HepG2 (cell line): ENCODE results near the gene HSD11B2. TPM values are rescaled to one million over a fixed set of nuclear protein-coding genes. Genes with fewer than 3 reads are reported as not detected.

Experiments
- CAMTA2 ChIP-seq: sonication (generic); formaldehyde crosslinking; IDR thresholded peaks from 2 replicates; pipeline ENCODE4 v1.4.0; 2020; ENCODE audit warnings: mild to moderate bottlenecking, missing genetic modification reagents, borderline replicate concordance
- ELF4 ChIP-seq: sonication (generic); formaldehyde crosslinking; IDR thresholded peaks from 2 replicates; pipeline ENCODE4 v1.5.0; 2020; ENCODE audit warnings: missing genetic modification reagents, mild to moderate bottlenecking, moderate library complexity, borderline replicate concordance
- FOSL2 ChIP-seq: sonication (generic); formaldehyde crosslinking; IDR thresholded peaks from 2 replicates; pipeline ENCODE4 v1.4.0; 2020; ENCODE audit warnings: missing genetic modification reagents
- GATA4 ChIP-seq: sonication (generic); IDR thresholded peaks from 2 replicates; pipeline ENCODE4 v1.6.1; 2016; ENCODE audit warnings: antibody characterized with exemption, low read depth, borderline replicate concordance
- KLF12 ChIP-seq: sonication (generic); formaldehyde crosslinking; IDR thresholded peaks from 2 replicates; pipeline ENCODE4 v1.4.0; 2020; ENCODE audit warnings: missing genetic modification reagents, borderline replicate concordance
- MAF1 ChIP-seq: sonication (generic); formaldehyde crosslinking; IDR thresholded peaks from 2 replicates; pipeline ENCODE4 v1.5.0; 2020; ENCODE audit warnings: missing genetic modification reagents, borderline replicate concordance
- MED8 ChIP-seq: sonication (generic); formaldehyde crosslinking; IDR thresholded peaks from 2 replicates; pipeline ENCODE4 v1.8.1; 2023; ENCODE audit warnings: mild to moderate bottlenecking, missing genetic modification reagents; ENCODE audit not compliant: insufficient replicate concordance
- MIXL1 ChIP-seq: IDR thresholded peaks from 2 replicates; pipeline ENCODE4 v1.6.1; 2016
- POLR2G ChIP-seq: fragments of 200-400 bp; formaldehyde crosslinking; IDR thresholded peaks from 2 replicates; pipeline ENCODE4 v1.6.1; 2018; ENCODE audit warnings: mild to moderate bottlenecking, low read depth, low read length, moderate library complexity
- RBM39 ChIP-seq: fragments of 200-400 bp; formaldehyde crosslinking; IDR thresholded peaks from one replicate; pipeline ENCODE4 v1.6.1; 2018; ENCODE audit warnings: antibody characterized with exemption, mild to moderate bottlenecking, low read depth, low read length; ENCODE audit not compliant: poor library complexity, severe bottlenecking
- TCF12 ChIP-seq, 2 experiments: fragments of 450-650 bp in 1 of 2; sonication (generic) in 1 of 2; formaldehyde crosslinking in 1 of 2; IDR thresholded peaks; 2 replicates each; pipeline versions ENCODE4 v1.6.1 to v1.8.0; 2017 to 2022; ENCODE audit warnings: antibody characterized with exemption in 1 of 2, mild to moderate bottlenecking in 1 of 2, missing genetic modification reagents in 1 of 2, moderate library complexity in 1 of 2
- ZNF678 ChIP-seq: sonication (generic); formaldehyde crosslinking; IDR thresholded peaks from 2 replicates; pipeline ENCODE4 v1.4.0; 2020; ENCODE audit warnings: mild to moderate bottlenecking, missing genetic modification reagents
- polyA plus RNA-seq, 8 experiments: library from polyadenylated mRNA; depleted of rRNA in 3 of 8; stranded (reverse) in 7 of 8; unstranded in 1 of 8; fragments of >200 nt; fragmentation: Illumina TruSeq in 4 of 8; extraction: Trizol in 4 of 8; gene quantifications; 2 replicates each; pipeline versions ENCODE4 v1.2.1 to v1.2.3, GENCODE V29; 2011 to 2016; ENCODE audit warnings: low read depth in 4 of 8, missing spikeins in 1 of 8, mixed read lengths in 1 of 8; ENCODE audit not compliant: insufficient read depth in 1 of 8
- total RNA-seq, 5 experiments: library from RNA; depleted of rRNA; stranded (reverse); fragments of >200 nt; fragmentation: Illumina TruSeq; extraction: Trizol; gene quantifications; 2 replicates each; pipeline ENCODE4 v1.2.3, GENCODE V29; 2016; ENCODE audit warnings: low read depth in 1 of 5
- TF ChIP-seq, protein P1 (sequence below): sonication (generic); formaldehyde crosslinking; IDR thresholded peaks from 2 replicates; pipeline ENCODE4 v1.8.1; 2023; ENCODE audit warnings: mild to moderate bottlenecking, moderate library complexity, missing genetic modification reagents
- TF ChIP-seq, protein P2 (sequence below): sonication (generic); formaldehyde crosslinking; IDR thresholded peaks from 2 replicates; pipeline ENCODE4 v1.4.0; 2020; ENCODE audit warnings: missing genetic modification reagents; ENCODE audit errors: not compliant biosample characterization
- TF ChIP-seq, protein P3 (sequence below): sonication (generic); formaldehyde crosslinking; IDR thresholded peaks from 2 replicates; pipeline ENCODE4 v1.5.1; 2020; ENCODE audit warnings: mild to moderate bottlenecking, missing genetic modification reagents, borderline replicate concordance
- TF ChIP-seq, protein P4 (sequence below): sonication (generic); formaldehyde crosslinking; IDR thresholded peaks from 2 replicates; pipeline ENCODE4 v1.8.0; 2022; ENCODE audit warnings: mild to moderate bottlenecking, missing genetic modification reagents, borderline replicate concordance
- TF ChIP-seq, protein P5 (sequence below): sonication (generic); formaldehyde crosslinking; IDR thresholded peaks from 2 replicates; pipeline ENCODE4 v1.5.0; 2020; ENCODE audit warnings: missing genetic modification reagents
- TF ChIP-seq, protein P6 (sequence below): sonication (generic); formaldehyde crosslinking; conservative IDR thresholded peaks from 2 replicates; pipeline ENCODE4 v1.4.0; 2020; ENCODE audit warnings: missing genetic modification reagents

HSD11B2 gene
- total and polyA plus RNA-seq, 2 of the 13 experiments (the other 11 are each of a cell fraction or from before 2014, with no cell fraction given), result 8.9 to 13.6 TPM

DNA sequence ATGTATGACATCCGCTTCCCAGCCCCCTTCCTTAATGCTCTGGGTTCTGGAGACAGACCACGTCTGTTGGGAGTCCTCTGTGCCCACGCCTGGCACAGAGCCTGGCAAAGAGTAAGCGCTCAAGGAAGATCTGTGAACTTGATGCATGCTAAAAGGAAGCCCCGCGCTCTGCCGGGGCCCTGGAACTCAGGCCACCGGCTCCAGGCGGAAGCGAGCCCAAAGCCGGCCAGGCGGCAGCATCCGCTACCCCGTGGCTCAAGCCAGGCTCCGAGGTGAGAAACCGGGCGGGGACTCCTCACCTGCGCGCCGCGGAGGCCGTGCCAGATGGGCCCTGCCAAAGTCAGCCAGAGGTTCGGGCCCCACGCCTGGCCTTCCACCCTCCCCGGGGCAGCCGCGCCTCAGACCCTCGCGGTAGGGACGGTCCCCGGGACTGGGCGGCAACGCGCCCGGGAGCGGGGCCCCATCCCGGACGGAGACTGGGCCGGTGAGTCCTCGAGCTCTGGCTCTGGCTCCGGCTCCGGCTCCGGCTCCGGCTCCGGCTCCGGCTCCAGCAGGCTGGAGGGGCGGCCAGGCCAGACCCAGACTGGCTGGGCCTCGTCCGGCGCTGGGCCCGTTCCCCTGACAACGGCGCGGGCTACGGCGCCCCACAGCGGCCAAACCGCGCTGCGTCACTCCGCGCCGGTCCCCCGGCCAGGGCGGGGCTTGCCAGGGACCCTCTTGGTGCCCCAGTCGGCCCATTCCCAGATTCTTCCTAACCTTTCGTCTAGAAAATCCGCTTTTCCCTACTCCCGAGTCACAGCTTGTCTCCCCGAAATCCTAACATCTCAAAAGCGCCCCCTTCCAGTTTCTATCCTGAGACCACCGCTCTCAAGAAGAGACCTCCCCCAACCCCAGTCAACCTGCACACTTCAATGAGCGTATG, 14.8 kb upstream of the HSD11B2 start, which contains the start of gene ZDHHC1 (continued):
- TF ChIP-seq, protein P1, sequence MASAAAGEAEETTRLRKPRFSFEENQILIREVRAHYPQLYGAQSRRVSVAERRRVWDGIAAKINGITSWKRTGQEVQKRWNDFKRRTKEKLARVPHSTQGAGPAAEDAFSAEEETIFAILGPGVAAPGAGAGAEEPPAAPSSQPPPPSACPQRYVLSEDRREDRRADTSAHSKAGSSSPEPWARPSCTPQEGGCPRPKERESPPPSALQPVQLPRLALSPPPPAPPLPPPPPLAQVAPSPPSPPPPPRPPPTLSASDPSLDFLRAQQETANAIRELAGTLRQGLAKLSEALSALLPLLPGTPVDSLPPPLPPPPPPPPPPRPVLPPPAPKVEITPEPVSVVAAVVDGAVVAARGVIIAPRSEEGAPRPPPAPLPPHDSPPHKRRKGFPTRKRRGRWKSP (CRISPR knock-in tag), result peak; percentile 17; the same call in 1 of the 2 replicates
- TF ChIP-seq, protein P2, sequence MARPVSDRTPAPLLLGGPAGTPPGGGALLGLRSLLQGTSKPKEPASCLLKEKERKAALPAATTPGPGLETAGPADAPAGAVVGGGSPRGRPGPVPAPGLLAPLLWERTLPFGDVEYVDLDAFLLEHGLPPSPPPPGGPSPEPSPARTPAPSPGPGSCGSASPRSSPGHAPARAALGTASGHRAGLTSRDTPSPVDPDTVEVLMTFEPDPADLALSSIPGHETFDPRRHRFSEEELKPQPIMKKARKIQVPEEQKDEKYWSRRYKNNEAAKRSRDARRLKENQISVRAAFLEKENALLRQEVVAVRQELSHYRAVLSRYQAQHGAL (CRISPR knock-in tag), result peak; percentile 84
- TF ChIP-seq MIXL1 (CRISPR knock-in tag) (no peak), ZNF678 (CRISPR knock-in tag) (0 out of 2 replicates have a peak, but pooled peaks have one; percentile 26), FOSL2 (0 out of 2 replicates have a peak, but pooled peaks have one; percentile 52), GATA4 (no peak), CAMTA2 (CRISPR knock-in tag) (no peak), MED8 (CRISPR knock-in tag) (no peak), MAF1 (no peak), POLR2G (peak; percentile 37; the same call in 1 of the 2 replicates), RBM39 (peak; percentile 64), ELF4 (CRISPR knock-in tag) (no peak; the same call in 1 of the 2 replicates), TCF12 (IDR thresholded peaks at IDR 0.05) (no peak), TCF12 (CRISPR knock-in tag; IDR thresholded peaks at IDR 0.05) (peak; percentile 39; the same call in 1 of the 2 replicates), KLF12 (0 out of 2 replicates have a peak, but pooled peaks have one; percentile 61)
- TF ChIP-seq, protein P3, sequence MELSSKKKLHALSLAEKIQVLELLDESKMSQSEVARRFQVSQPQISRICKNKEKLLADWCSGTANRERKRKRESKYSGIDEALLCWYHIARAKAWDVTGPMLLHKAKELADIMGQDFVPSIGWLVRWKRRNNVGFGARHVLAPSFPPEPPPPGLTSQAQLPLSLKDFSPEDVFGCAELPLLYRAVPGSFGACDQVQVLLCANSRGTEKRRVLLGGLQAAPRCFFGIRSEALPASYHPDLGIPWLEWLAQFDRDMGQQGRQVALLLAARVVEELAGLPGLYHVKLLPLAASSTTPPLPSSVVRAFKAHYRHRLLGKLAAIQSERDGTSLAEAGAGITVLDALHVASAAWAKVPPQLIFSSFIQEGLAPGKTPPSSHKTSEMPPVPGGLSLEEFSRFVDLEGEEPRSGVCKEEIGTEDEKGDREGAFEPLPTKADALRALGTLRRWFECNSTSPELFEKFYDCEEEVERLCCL, result no peak
- TF ChIP-seq, protein P4, sequence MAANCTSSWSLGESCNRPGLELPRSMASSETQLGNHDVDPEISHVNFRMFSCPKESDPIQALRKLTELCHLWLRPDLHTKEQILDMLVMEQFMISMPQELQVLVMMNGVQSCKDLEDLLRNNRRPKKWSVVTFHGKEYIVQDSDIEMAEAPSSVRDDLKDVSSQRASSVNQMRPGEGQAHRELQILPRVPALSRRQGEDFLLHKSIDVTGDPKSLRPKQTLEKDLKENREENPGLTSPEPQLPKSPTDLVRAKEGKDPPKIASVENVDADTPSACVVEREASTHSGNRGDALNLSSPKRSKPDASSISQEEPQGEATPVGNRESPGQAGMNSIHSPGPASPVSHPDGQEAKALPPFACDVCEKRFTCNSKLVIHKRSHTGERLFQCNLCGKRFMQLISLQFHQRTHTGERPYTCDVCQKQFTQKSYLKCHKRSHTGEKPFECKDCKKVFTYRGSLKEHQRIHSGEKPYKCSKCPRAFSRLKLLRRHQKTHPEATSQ (CRISPR knock-in tag), result 0 out of 2 replicates have a peak, but pooled peaks have one; percentile 36
- TF ChIP-seq, protein P5, sequence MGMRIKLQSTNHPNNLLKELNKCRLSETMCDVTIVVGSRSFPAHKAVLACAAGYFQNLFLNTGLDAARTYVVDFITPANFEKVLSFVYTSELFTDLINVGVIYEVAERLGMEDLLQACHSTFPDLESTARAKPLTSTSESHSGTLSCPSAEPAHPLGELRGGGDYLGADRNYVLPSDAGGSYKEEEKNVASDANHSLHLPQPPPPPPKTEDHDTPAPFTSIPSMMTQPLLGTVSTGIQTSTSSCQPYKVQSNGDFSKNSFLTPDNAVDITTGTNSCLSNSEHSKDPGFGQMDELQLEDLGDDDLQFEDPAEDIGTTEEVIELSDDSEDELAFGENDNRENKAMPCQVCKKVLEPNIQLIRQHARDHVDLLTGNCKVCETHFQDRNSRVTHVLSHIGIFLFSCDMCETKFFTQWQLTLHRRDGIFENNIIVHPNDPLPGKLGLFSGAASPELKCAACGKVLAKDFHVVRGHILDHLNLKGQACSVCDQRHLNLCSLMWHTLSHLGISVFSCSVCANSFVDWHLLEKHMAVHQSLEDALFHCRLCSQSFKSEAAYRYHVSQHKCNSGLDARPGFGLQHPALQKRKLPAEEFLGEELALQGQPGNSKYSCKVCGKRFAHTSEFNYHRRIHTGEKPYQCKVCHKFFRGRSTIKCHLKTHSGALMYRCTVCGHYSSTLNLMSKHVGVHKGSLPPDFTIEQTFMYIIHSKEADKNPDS (CRISPR knock-in tag), result 0 out of 2 replicates have a peak, but pooled peaks have one; percentile 57
- TF ChIP-seq, protein P6, sequence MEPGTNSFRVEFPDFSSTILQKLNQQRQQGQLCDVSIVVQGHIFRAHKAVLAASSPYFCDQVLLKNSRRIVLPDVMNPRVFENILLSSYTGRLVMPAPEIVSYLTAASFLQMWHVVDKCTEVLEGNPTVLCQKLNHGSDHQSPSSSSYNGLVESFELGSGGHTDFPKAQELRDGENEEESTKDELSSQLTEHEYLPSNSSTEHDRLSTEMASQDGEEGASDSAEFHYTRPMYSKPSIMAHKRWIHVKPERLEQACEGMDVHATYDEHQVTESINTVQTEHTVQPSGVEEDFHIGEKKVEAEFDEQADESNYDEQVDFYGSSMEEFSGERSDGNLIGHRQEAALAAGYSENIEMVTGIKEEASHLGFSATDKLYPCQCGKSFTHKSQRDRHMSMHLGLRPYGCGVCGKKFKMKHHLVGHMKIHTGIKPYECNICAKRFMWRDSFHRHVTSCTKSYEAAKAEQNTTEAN (CRISPR knock-in tag), result peak; percentile 60
